Gastrocnemius medialis (tissue), 4 donors: ENCODE data around the gene ZNF837.

Experiments
- POLR2A ChIP-seq, 2 donors: fragments of 450-650 bp; IDR thresholded peaks; one replicate each; pipeline ENCODE4 v1.6.1; 2017; ENCODE audit warnings: antibody characterized with exemption in 2 of 2, mild to moderate bottlenecking in 2 of 2, moderate library complexity in 2 of 2
- TF ChIP-seq, protein P1 (sequence below), 5 experiments: fragments of 450-650 bp in 3 of 5; fragments of 200-600 bp in 2 of 5; sonication (generic) in 2 of 5; IDR thresholded peaks in 4 of 5; conservative IDR thresholded peaks in 1 of 5; 1 replicate in 4 of 5; 2 replicates in 1 of 5; pipeline ENCODE4 v1.5.1; 2016 to 2019; ENCODE audit warnings: antibody characterized with exemption in 5 of 5, mild to moderate bottlenecking in 3 of 5, moderate library complexity in 3 of 5

DNA sequence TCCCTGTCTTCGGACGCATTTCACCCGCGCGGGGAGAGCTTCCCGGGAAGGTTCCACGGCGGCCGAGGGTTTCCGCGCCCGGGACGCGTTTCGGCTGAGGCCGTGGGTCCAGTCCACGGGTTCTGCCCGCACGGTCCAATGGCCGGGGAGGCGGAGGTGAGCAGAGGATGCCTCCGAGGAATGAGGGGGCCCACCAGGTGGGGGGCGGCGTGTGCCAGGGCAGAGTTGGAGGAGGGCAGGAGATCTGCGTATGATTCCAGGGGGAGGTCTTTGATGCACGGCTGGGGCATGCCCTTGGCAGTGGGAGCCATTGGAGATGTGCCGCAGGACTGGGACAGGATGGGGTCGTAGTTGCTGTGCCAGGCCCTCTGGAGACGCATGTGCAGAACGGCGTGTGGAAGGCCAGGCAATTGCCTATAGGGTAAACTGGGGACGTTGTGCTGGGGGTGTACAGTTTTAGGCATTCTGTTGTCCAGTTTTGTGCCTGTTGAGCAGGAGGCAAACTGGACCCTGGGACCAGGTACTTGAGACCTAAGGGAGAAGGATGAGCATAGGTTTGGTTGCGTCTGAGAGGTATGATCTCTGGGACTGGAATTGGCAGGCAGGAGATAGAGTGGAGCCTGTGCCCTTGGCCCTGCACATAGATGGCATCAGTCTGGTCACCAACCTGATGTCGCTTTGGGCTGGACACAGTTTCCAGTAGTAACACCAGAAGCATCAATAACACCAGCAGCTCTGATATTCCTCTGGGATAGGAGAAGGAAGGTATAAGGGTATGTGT lies 28.4 kb upstream of the ZNF837 start:
- TF ChIP-seq, protein P1, sequence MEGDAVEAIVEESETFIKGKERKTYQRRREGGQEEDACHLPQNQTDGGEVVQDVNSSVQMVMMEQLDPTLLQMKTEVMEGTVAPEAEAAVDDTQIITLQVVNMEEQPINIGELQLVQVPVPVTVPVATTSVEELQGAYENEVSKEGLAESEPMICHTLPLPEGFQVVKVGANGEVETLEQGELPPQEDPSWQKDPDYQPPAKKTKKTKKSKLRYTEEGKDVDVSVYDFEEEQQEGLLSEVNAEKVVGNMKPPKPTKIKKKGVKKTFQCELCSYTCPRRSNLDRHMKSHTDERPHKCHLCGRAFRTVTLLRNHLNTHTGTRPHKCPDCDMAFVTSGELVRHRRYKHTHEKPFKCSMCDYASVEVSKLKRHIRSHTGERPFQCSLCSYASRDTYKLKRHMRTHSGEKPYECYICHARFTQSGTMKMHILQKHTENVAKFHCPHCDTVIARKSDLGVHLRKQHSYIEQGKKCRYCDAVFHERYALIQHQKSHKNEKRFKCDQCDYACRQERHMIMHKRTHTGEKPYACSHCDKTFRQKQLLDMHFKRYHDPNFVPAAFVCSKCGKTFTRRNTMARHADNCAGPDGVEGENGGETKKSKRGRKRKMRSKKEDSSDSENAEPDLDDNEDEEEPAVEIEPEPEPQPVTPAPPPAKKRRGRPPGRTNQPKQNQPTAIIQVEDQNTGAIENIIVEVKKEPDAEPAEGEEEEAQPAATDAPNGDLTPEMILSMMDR (IDR thresholded peaks at IDR 0.05 in 4 of 5, conservative IDR thresholded peaks at IDR 0.05 in 1 of 5): no peak
- TF ChIP-seq POLR2A (IDR thresholded peaks at IDR 0.05): no peak
